ENCODE data around the gene MYO15A. TPM values are rescaled to one million over a fixed set of nuclear protein-coding genes. Genes with fewer than 3 reads are reported as not detected.

The MYO15A gene
- total RNA-seq, 2 donors from 2014 or later = 0.75 to 2.4 TPM

DNA sequence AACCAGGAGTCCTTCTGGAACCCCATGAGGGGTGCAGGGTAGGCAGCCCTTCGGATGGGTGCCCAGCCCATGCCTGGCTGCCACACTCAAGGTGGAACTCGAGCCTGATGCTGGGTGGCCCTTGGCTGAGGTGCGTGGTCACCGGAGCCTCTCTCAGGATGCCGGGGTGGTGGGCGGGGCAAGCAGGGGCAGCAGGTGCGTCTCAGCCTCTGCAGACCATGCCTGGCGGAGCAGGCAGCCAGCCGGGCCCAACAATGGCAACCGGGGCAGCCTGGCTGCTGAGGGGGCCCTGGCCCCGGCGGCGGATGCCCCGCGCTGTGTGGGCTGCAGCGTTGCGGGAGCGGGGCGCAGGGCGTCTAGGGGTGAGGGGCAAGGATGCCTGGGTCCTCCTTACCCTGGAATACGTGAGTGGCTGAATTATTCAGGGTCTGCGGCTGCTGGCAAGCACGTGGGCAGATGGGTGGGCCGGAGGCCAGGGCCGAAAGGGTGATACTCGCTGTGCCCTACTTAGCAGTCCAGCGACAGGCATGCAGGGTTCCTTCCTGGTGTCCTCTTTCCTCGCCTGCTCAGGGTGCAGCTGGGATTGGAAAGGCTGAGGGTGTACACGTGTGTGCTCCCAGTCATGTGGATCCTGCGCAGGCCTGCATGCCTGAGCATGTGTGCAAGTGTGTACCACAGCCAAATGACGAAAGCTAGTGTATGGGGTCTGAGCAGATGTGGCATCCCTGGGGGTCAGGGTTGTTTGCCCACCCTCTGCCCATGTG, 14.6 kb downstream of the MYO15A start:
- DNase-seq (no peak), ATAC-seq (no peak)
- intact Hi-C loops (cut with DNase I, micrococcal nuclease) = no loop called here

DNA sequence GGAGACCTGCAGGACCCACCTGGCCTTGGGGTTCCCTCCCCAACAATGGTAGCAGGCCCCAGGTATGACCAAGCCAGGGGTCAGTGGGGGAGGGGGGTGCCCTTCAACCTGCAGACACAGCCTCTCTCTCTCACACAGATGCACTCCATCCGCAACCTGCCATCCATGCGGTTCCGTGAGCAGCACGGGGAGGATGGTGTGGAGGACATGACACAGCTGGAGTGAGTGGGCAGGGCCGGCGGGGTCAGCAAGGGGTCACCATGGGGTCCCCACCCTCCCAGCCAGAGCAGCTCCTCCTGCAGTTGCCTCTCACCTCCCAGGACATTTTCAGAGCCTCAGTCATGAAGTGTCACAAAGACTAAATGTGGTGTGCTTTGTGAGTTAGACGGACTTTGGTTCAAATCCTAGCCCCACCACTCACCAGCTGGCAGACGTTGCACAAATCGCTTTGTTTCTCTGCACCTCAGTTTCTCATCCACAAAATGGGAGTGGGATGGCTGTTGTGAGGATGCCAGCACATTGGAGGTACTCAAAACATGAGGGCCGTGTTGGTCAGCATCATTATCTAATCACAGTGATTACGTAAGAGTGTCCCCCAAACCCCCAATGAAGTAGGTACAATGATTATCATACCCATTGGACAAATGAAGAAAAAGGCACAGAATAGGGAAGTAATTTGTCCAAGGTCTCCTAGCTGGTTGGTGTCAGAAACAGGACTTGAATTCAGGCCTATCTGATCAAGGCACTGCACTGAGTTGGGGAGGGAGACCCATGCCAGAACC, 16.0 kb downstream of the MYO15A start:
- DNase-seq (no peak), ATAC-seq (no peak)
- intact Hi-C loops (cut with DNase I, micrococcal nuclease) = no loop called here

DNA sequence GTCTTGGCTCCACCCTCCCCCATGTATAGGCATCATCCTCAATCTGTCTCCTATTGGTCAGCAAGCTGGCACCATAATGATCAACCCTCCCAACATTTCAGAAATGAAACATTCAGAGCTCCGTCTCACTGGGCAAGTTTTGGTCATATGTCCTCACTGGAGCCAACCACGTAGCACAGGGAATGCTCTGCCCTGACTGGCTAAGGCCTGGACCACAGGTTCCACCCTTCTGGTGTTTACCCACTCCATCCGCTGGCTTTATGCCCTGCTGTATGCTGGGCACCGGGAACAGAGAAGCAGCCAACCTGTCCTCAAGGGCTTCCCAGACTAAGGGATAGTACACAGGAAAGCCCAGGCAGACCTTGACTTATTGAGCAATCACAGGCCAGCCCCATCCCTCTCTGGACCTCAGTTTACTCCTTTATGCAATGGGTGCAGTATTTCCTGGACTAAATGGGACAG, 20.5 kb downstream of the MYO15A start:
- intact Hi-C loops (cut with DNase I, micrococcal nuclease) = no loop called here
- ATAC-seq = peak; percentile 92
- DNase-seq = peak; percentile 28 to 42

DNA sequence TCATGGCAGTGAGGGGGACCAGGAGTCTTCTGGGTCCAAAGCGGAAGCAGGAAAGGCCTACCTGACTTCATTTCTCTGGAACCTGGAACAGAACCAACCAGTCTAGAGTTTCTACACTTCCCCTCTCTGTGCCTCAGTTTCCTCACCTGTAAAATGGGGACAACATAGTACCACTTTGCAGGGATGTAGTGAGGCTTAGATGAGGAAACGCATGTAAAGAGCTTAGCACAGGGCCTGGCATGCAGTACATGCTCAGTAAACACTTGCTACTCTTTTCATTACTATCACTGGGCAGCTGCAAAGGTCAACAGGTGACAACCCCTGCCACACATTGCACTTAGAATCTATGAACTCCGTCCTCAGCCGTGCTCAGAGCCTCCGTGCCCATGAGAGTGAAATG, 24.2 kb downstream of the MYO15A start:
- intact Hi-C loops (cut with DNase I, micrococcal nuclease) = no loop called here
- no peak for ATAC-seq
- no peak for DNase-seq

DNA sequence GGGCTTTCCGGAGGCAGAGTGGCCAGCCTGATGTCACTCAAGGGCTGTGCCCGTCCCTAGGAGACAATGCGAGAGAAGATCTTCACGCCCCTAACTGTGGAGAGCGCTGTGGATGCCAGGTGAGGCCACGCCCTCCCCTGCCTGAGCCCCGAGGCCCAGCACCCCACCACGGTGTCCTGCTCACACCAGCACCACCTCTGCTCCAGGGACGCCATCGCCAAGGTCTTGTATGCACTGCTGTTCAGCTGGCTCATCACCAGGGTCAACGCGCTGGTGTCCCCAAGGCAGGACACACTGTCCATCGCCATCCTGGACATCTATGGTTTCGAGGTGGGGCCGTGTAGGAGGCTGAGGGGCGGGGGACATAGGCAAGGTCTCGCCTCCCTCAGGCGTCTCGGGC, 27.8 kb downstream of the MYO15A start:
- no peak for ATAC-seq
- no peak for DNase-seq
- intact Hi-C loops (cut with DNase I, micrococcal nuclease) = no loop called here

DNA sequence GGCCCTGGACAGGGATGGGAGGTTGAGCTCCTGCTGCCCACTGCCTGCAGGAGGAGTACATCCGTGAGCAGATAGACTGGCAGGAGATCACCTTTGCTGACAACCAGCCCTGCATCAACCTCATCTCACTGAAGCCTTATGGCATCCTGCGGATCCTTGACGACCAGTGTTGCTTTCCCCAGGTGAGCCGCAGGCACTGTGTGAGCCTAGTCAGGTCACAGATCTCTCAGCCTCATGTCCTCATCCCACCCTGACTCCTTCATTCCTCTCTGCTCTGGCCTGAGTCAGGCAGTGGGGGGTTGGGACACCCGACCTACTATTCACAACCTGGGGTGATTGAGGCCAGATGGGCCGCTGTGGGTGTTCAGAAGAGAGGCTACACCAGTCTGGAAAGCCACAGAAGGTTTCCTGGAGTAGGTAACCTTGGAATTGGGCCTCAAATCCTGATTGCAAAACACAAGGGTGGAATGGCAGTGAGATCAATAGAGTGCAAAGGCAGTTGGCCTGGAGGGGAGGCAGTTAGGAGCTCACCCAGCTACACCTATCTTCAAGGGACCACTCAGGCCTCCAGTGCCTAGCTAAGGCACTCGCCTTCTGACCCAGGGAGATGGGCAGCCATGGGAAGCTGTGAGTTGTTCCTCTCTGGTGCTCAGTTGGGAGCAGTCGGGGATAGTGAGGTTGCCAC, 29.7 kb downstream of the MYO15A start:
- ATAC-seq (no peak), DNase-seq (no peak)
- intact Hi-C loops (cut with DNase I, micrococcal nuclease) = no loop called here

DNA sequence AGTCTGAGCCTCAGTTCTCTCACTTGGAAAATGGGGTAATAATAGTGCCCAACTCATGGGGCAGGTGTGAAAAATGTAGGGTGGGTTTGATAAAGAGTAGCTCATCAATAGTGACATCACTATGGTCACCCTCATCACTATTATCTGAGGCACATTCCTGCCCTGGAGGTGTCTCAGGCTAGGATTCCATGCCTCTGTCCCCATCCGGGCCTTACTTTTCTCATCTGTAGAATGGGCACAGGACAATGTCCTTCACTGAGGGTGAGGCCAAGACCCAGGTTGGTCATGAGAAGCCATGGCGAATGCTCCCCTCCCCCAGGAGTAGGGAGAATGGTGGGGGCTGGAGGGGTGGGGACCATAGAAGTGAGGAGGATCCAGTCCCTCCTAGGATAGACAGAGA, 30.5 kb downstream of the MYO15A start:
- DNase-seq (no peak), ATAC-seq (no peak)
- intact Hi-C loops (cut with DNase I, micrococcal nuclease) = no loop called here

DNA sequence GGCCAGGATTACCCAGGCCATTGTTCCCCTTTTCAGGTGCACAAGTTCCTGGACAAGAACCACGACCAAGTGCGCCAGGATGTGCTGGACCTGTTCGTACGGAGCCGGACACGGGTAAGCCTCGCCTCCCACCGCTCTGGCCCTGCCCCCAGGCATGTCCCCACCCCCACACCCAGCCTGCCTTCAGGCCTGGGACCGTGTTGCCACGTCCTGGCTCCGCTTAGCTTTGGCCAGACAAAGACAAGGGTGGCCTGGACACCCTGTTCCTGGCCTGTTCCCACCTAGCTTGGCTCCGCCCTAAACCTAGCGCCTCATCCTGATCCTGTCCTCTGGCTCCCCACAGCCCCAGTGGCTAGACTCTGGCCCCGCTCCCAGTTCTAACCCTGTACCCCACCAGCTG, 30.9 kb downstream of the MYO15A start:
- DNase-seq (no peak), ATAC-seq (no peak)
- intact Hi-C loops (cut with DNase I, micrococcal nuclease) = no loop called here

DNA sequence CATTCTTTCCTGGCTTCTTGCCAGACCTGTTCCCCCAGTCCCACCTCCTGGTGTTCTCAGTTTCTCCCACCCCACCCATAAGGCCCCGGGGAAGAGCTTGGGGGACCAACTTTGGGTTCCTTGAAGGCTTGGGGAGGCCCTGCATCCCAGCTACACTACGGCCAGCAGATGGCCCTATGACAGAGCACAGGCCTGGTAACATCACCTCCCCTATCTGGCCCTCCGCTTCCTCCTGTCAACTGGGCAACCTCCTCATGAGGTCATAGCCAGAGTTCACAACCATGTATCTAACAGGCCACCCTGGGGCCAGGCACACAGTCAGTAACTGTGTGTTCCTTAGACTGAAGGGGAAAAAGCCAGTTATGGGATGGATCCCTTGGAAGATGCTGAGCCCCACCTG, 31.4 kb downstream of the MYO15A start:
- peak; percentile 45 for ATAC-seq
- DNase-seq = no peak
- intact Hi-C loops (cut with DNase I, micrococcal nuclease) = loop anchor here in 1 of 2 donors (5.0 kb wide), 2 partner anchors 47 to 77 kb away; no protein-coding TSS in a partner anchor

DNA sequence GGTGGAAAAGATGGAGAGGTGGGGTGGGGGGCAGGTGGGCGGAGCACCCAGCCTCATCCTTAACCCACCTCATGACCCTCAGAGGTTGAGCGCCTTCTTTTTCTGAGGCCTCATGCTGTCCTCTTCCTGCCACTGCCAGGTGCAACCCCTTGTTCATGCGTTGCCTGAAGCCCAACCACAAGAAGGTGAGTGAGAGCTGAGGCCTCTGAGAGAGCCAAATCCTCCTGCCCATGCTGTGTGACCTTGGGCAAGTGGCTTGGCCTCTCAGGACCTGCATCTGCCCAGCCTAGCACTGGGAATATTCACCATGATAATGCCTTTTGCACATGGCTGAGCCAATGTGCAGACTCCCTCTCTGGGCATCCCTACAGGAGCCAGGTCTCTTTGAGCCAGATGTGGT, 32.1 kb downstream of the MYO15A start:
- no peak for DNase-seq
- no peak for ATAC-seq
- intact Hi-C loops (cut with DNase I, micrococcal nuclease) = loop anchor here in 1 of 2 donors (5.0 kb wide), 2 partner anchors 47 to 77 kb away; no protein-coding TSS in a partner anchor

DNA sequence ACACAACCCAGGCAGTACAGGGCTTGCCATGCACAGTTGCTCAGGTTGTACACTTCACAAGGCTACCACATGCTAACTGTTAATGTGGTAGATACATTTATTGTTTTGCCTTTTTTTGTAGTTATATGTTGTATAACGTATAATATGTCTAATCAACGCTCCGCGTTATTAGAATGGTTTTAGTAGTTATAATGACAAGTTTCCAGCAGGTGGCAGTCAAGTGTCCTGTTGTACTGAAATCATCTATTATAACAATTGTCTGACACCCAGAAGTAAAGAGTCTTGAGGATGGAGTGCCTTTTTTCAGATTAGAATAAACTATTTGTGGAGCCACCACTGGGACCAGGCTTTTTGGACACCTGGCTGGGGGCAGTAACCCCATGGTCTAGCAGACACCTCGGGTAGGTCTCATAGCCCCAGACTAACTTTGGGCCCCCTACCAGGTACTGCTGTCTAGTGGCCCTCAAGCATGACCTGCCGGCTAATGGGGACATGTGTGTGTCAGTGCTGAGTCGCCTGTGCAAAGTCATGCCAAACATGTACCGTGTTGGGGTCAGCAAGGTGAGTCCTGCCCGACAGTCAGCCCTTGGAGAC, 32.8 kb downstream of the MYO15A start:
- ATAC-seq = peak; percentile 67
- intact Hi-C loops (cut with DNase I, micrococcal nuclease) = loop anchor here in 1 of 2 donors (5.0 kb wide), 2 partner anchors 46 to 76 kb away; no protein-coding TSS in a partner anchor
- no peak for DNase-seq

DNA sequence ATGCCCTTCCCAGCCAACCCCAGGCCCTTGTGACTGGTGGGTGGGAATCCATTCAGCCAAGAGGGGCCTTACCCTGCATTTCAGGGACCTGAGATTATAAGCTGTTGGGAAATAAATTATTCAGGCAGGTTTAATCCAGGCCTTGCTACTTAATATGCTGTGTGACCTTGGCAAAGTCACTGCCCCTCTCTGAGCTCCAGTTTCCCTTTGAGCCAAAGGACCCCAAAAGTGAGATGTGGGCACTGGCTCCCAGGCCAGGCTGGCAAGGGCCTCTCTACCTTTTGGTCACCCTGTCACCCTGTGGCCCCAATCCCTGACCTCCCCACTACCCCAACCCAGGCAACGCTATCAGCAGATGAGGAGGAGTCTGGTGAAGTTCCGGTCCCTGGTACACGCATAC, 33.9 kb downstream of the MYO15A start:
- intact Hi-C loops (cut with DNase I, micrococcal nuclease) = loop anchor here in 1 of 2 donors (5.0 kb wide), 2 partner anchors 45 to 75 kb away; no protein-coding TSS in a partner anchor
- DNase-seq (no peak), ATAC-seq (no peak)

DNA sequence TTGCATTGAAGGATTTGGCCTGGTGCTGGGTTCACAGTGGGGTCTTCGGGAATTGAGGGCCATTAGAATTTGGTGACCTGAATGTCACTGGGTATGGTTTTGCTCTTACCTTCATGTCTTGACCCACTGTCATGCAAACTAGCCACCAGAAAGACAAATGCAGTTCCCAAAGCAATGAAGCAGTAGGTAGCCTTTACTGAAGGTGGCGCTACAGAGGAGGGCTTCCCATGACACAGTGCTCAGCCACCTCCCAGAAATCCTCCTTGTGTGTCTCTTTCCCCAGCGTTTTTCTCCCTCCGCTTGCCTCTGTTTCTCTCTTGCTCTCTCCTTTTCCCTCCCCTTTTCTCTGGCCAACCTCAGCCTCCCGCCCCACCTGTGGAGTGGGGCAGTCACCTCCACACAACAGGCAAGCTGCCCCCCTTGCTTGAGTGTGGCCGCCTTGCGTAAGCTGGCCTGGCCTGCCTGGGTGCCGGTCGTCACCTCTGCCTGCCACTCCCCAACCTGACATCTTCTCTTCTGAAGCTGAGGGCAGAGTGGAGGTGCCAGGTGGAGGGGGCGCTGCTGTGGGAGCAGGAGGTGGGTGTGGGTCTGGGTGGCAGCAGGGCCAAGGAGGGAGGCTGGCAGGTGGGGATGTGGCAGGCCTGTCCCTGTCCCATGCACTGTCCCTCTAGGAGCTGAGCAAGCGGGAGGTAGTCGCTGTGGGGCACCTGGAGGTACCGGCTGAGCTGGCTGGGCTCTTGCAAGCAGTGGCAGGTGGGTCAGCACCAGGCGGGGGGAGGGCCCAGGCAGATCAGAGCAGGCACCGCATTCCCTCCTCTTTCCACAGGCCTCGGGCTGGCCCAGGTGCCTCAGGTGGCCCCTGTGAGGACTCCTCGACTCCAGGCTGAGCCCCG, 34.7 kb downstream of the MYO15A start:
- DNase-seq = no peak
- intact Hi-C loops (cut with DNase I, micrococcal nuclease) = loop anchor here in 1 of 2 donors (5.0 kb wide), 2 partner anchors 44 to 74 kb away; no protein-coding TSS in a partner anchor
- ATAC-seq = peak; percentile 31

DNA sequence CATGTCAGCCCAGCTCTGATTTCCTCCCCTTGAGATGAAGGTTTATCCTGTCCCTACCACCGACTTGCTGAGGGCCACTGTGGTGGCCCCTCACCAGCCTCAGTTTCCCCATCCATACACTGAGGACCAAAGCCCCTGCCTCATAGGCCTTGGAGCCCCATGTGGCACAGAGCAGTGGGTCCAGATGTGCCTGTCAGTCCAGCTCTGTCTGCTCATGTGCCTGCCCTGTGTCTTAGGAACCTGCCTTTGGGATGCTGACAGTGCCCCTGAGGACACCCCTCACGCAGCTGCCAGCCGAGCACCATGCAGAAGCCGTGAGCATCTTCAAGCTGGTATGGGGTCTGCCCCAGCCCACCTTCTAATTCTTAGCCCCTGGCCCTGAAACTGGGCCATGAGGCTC, 35.7 kb downstream of the MYO15A start:
- intact Hi-C loops (cut with DNase I, micrococcal nuclease) = loop anchor here in 1 of 2 donors (5.0 kb wide), 2 partner anchors 43 to 73 kb away; no protein-coding TSS in a partner anchor
- DNase-seq (no peak), ATAC-seq (no peak)

DNA sequence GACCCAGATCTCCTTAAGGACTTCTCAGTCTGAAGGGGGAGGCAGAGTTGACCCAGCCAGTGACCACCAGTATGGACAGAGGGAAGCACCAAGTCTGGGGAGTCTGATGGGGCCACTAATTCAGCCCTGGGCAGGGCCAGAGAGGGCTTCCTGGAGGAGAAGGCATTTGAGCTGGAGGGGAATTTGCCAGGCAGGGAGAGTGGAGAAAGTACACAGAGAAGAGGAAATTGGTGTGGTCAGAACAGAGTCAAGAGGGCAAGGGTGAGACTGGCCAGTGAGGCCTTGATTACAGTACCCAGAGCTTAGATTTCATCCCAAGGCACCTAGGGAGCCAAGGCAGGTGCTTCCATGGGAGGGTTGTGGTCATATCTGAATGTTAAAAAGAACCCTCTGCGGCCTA, 36.3 kb downstream of the MYO15A start:
- intact Hi-C loops (cut with DNase I, micrococcal nuclease) = loop anchor here in 1 of 2 donors (5.0 kb wide), 2 partner anchors 42 to 72 kb away; no protein-coding TSS in a partner anchor
- ATAC-seq (no peak), DNase-seq (no peak)

DNA sequence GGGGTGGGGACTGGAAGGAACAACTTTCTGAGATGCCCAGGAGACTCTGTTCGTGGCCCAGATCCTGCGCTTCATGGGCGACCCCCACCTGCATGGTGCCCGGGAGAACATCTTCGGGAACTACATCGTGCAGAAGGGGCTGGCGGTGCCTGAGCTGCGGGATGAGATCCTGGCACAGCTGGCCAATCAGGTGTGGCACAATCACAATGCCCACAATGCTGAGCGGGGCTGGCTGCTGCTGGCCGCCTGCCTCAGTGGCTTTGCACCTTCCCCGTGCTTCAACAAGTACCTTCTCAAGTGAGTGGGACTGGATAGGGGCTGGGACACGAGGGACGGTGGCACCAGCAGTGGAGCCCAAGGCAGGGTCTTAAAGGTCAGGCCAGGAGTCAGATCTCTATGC, 37.3 kb downstream of the MYO15A start:
- ATAC-seq (no peak), DNase-seq (no peak)
- intact Hi-C loops (cut with DNase I, micrococcal nuclease) = no loop called here

DNA sequence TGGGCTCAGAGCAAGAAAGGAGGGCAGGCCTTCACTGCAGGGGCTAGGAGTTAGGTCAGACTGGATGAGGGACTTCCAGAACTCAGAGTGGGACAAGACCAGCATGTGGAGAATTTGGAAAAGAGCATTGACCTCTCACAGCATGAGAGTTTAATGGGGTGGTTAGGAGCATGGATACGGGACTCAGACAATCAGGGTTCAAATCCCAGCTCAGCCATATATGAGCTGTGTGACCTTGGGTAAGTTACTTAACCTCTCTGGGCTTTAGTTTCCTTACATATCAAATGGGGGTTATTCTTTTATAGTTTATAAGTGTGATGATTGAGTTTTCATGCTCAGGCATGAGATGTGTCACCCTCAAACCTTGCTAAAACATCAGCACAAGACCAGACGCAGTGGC, 37.7 kb downstream of the MYO15A start:
- intact Hi-C loops (cut with DNase I, micrococcal nuclease) = no loop called here

DNA sequence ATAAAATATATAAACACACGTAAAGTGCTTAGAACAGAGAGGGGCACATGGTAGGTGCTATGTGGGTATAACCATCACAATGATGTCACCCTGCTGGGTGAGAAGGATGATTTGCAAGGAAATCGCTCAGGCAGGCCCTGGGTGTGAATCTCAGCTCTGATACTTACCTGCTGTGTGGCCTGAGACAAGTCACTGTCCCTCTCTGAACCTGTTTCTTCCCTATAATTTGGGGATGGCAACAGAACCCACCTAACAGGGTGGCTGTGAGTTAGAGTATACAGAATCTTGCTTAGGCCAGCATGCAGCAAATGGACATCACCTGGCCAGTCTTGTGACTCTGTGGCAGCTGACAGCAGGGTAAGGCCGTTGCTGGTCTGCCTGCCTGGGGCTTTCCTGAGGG, 38.4 kb downstream of the MYO15A start:
- ATAC-seq (no peak), DNase-seq (no peak)
- intact Hi-C loops (cut with DNase I, micrococcal nuclease) = no loop called here

More for the DNA sequence above, 37.7 kb downstream of the MYO15A start:
- no peak for DNase-seq
- ATAC-seq = no peak

All from left colon (tissue), 2 donors.